Ishikawa (cell line): ENCODE results near the gene EZR.

ENCODE experiments used
- CEBPB ChIP-seq: IDR thresholded peaks from 2 replicates; pipeline ENCODE4 v1.6.1; 2012
- EP300 ChIP-seq: IDR thresholded peaks from 2 replicates; pipeline ENCODE4 v1.6.1; 2012; ENCODE audit warnings: borderline replicate concordance
- FOXM1 ChIP-seq: IDR thresholded peaks from 2 replicates; pipeline ENCODE4 v1.6.1; 2012; ENCODE audit warnings: low read depth, borderline replicate concordance
- MAX ChIP-seq: IDR thresholded peaks from 2 replicates; pipeline ENCODE4 v1.6.1; 2012
- RAD21 ChIP-seq: IDR thresholded peaks from 2 replicates; pipeline ENCODE4 v1.6.1; 2012; ENCODE audit warnings: low read depth
- TCF12 ChIP-seq: IDR thresholded peaks from 2 replicates; pipeline ENCODE4 v1.6.1; 2012; ENCODE audit warnings: low read depth
- TEAD4 ChIP-seq: IDR thresholded peaks from 2 replicates; pipeline ENCODE4 v1.6.1; 2012
- USF1 ChIP-seq: IDR thresholded peaks from 2 replicates; pipeline ENCODE4 v1.6.1; 2012
- YY1 ChIP-seq: IDR thresholded peaks from 2 replicates; pipeline ENCODE4 v1.6.1; 2012; ENCODE audit warnings: low read depth
- ZBTB7A ChIP-seq: IDR thresholded peaks from 2 replicates; pipeline ENCODE4 v1.6.1; 2012; ENCODE audit warnings: low read depth

GRCh38 chr6:158778005-158778527 is 41.1 kb downstream of the EZR start:
- no peak for TF ChIP-seq EP300
- TF ChIP-seq YY1 = no peak
- no peak for TF ChIP-seq RAD21
- no peak for TF ChIP-seq CEBPB
- no peak for TF ChIP-seq ZBTB7A
- TF ChIP-seq USF1 = no peak
- TF ChIP-seq FOXM1 = no peak
- no peak for TF ChIP-seq TCF12
- TF ChIP-seq MAX = no peak
- no peak for TF ChIP-seq TEAD4
